Cardiac septum (tissue), 1 donor: ENCODE measurements around the gene TBCK. TPM values are rescaled to one million over a fixed set of nuclear protein-coding genes. Genes with fewer than 3 reads are reported as not detected.

Experiments used
- DNase-seq: peaks from one replicate; pipeline ENCODE4 v3.0.0-alpha.2; 2020; ENCODE audit warnings: low spot score
- intact Hi-C: fragments of 100-400 bp; cut with DNase I; formaldehyde crosslinking; loops from one replicate; pipeline ENCODE4 v1.14.0; 2022
- long read RNA-seq: library from polyadenylated mRNA; unstranded; transcript quantifications from one replicate; pipeline ENCODE4 v2.0.0, GENCODE V29; 2021
- total RNA-seq: library from RNA; stranded (reverse); fragmentation: NEBNext Ultra II Directional; extraction: Animal tissue kit (Norgen Biotek cat#: 25700); gene quantifications from one replicate; pipeline ENCODE4 v1.2.1, GENCODE V29; 2021
- donor health status: DM: no; HTN: no; CAD: no.

Gene TBCK
- total RNA-seq, result 23.7 TPM
- long read RNA-seq, transcript TBCK-204 (26 exons, 3,047 nt), result major isoform, 8 of 16 reads
- long read RNA-seq, partial matches to known transcripts, result 5 of 16 reads
- long read RNA-seq, other reads (novel, unspliced or antisense), result 2 of 16 reads

GRCh38 chr4:106315968-106316772, at the start of gene TBCK, which contains the start of gene AIMP1:
Gene TBCK (minus strand): TSS chr4:106316209. CDS start chr4:106308960, 7,249 bp downstream.
Gene AIMP1 (plus strand): TSS chr4:106316550. CDS start chr4:106325010, 8,460 bp downstream.
- intact Hi-C loops, result no loop called here
- DNase-seq, result peak; percentile 95

GRCh38 chr4:106365613-106366012, 49.6 kb upstream of the TBCK start:
- DNase-seq, result no peak
- intact Hi-C loops, result no loop called here

GRCh38 chr4:106364282-106364681, 48.3 kb upstream of the TBCK start:
- intact Hi-C loops, result no loop called here

GRCh38 chr4:106362086-106362825, 46.2 kb upstream of the TBCK start:
- DNase-seq, result no peak
- intact Hi-C loops, result no loop called here

More at GRCh38 chr4:106364282-106364681, 48.3 kb upstream of the TBCK start:
- DNase-seq, result no peak

GRCh38 chr4:106358899-106359298, 42.9 kb upstream of the TBCK start:
- no peak for DNase-seq
- intact Hi-C loops, result no loop called here

GRCh38 chr4:106355193-106355592, 39.2 kb upstream of the TBCK start:
- intact Hi-C loops, result no loop called here
- no peak for DNase-seq

- intact Hi-C loops, result no loop called here
- no peak for DNase-seq
These were observed 37.8 kb upstream of the TBCK start for GRCh38 chr4:106353786-106354185.

GRCh38 chr4:106351016-106351415, 35.0 kb upstream of the TBCK start:
- intact Hi-C loops, result no loop called here
- DNase-seq, result no peak

GRCh38 chr4:106347167-106347566, 31.2 kb upstream of the TBCK start:
- intact Hi-C loops, result no loop called here

GRCh38 chr4:106344647-106344970, 28.6 kb upstream of the TBCK start:
- intact Hi-C loops, result no loop called here
- no peak for DNase-seq

More at GRCh38 chr4:106347167-106347566, 31.2 kb upstream of the TBCK start:
- no peak for DNase-seq

- intact Hi-C loops, result no loop called here
- no peak for DNase-seq
These were observed 28.0 kb upstream of the TBCK start for GRCh38 chr4:106343865-106344646.

- intact Hi-C loops, result no loop called here
- DNase-seq, result no peak
These were observed 24.8 kb upstream of the TBCK start for GRCh38 chr4:106340774-106341173.

GRCh38 chr4:106339431-106339830, 23.4 kb upstream of the TBCK start:
- no peak for DNase-seq
- intact Hi-C loops, result no loop called here

GRCh38 chr4:106338671-106339070, 22.7 kb upstream of the TBCK start:
- intact Hi-C loops, result no loop called here
- no peak for DNase-seq

GRCh38 chr4:106337916-106338315, 21.9 kb upstream of the TBCK start:
- intact Hi-C loops, result no loop called here
- DNase-seq, result no peak

GRCh38 chr4:106336618-106337017, 20.6 kb upstream of the TBCK start:
- DNase-seq, result no peak

GRCh38 chr4:106334741-106335470, 18.9 kb upstream of the TBCK start:
- intact Hi-C loops, result no loop called here
- no peak for DNase-seq

More at GRCh38 chr4:106336618-106337017, 20.6 kb upstream of the TBCK start:
- intact Hi-C loops, result no loop called here

- no peak for DNase-seq
- intact Hi-C loops, result no loop called here
These were observed 17.2 kb upstream of the TBCK start for GRCh38 chr4:106333186-106333585.

GRCh38 chr4:106329041-106329618, 13.1 kb upstream of the TBCK start:
- DNase-seq, result no peak
- intact Hi-C loops, result loop anchor here (5.0 kb wide), 1 partner anchor 173 kb away; no protein-coding TSS in a partner anchor
